ENCODE measurements around the gene CASP8AP2. TPM values are rescaled to one million over a fixed set of nuclear protein-coding genes. Genes with fewer than 3 reads are reported as not detected.
"Not testable (repeated sequence)": the region's sequence is repeated elsewhere in the genome, so short reads cannot be mapped to it uniquely, and the experiment has no call there.

Gene CASP8AP2
- total and polyA plus RNA-seq, 2 experiments from 2014 or later = 9.3 to 20.4 TPM

DNA sequence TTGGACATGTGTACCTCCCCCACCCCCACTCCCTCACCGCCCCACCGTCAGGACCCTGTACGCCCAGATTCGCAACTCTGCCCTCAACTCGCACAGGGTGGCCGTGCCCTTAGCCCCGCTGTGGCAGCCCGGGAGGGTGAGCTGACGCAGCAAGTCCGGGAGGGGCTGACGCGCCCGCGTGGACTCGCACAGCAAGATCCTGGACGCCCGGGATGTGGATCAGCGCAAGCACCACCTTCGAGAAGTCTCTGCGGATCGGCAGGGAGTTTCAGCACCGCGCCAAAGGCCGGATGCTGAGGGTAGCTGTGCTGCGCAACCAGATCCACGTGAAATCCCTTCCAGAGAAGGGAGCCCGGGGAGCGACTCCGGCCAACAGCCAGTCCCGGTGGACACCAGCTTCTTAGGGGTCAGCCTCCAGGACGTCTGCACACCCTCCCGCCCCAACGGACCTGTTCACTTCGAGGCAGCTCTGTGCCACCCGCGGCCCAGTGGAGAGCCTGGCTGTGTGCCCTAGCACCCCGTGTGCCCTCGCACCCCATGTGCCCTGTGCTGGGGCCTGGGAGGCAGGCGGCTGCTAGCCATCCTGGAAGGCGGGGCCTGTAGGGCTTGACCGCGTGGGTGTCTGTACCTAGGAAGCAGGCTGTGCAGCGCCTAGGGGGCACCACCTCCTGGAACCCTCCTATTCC lies 57.9 kb downstream of the CASP8AP2 start:
- Histone ChIP-seq H3K4me1 (ENCODE audit: insufficient read depth) (no peaks in the 10 kb centered on the region), H3K9me2 (ENCODE audit: insufficient read depth) (no peaks in the 10 kb centered on the region), H3K9me3 (ENCODE audit: low read depth) (no peaks in the 10 kb centered on the region), H2AFZ (no peak overlapping the region), H4K20me1 (ENCODE audit: insufficient read depth) (no peaks in the 10 kb centered on the region), H3K4me2 (ENCODE audit: unreplicated experiment) (no peak overlapping the region), H3K79me2 (ENCODE audit: insufficient read depth) (no peaks in the 10 kb centered on the region), H3K4me3 (no peak overlapping the region), H3K27ac (no peak overlapping the region), H3K27me3 (replicated peaks; ENCODE audit: insufficient read depth) (peaks cover 17% of the 10 kb centered on the region; the same call in 1 of the 2 replicates), H3K9ac (no peak overlapping the region), H3F3A (ENCODE audit: insufficient read depth) (no peaks in the 10 kb centered on the region), H3K36me3 (ENCODE audit: low read depth) (no peaks in the 10 kb centered on the region)
- in situ Hi-C loops (cut with MboI) = no loop called here
- TF ChIP-seq EZH2 (IDR thresholded peaks at IDR 0.05; ENCODE audit: insufficient read depth, poor library complexity, severe bottlenecking) (no peak), EZH2phosphoT487 (IDR thresholded peaks at IDR 0.05; ENCODE audit: insufficient read depth, low read depth) (no peak)
- WGBS, 2 experiments (ENCODE audit: low coverage in 1 of 2, low lambda C conversion rate in 2 of 2, missing lambda C conversion rate in 2 of 2) = 17% methylated on average over 35 to 42 of the region's 43 CpGs
- peak; percentile 11 for DNase-seq

DNA sequence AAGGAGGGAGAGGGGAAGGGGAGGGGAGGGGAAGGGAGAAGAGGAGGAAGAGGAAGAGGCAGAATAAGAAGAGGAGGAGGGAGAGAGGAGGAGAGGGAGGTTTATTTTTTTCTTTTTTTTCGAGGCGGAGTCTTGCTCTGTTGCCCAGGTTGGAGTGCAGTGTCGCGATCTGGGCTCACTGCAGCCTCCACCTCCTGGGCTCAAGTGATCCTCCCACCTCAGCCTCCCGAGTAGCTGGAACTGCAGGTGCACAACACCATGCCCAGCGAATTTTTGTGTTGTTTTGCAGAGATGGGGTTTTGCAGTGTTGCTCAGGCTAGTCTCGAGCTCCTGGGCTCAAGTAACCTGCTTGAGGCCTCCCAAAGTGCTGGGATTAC lies 58.4 kb downstream of the CASP8AP2 start:
- in situ Hi-C loops (cut with MboI) = no loop called here
- TF ChIP-seq EZH2 (IDR thresholded peaks at IDR 0.05; ENCODE audit: insufficient read depth, poor library complexity, severe bottlenecking) = no peak
- no peak for TF ChIP-seq EZH2phosphoT487 (IDR thresholded peaks at IDR 0.05; ENCODE audit: insufficient read depth, low read depth)
- 72 to 78% methylated on average over 3 to 7 of the region's 7 CpGs for WGBS, 2 experiments (ENCODE audit: low coverage in 1 of 2, low lambda C conversion rate in 2 of 2, missing lambda C conversion rate in 2 of 2)
- Histone ChIP-seq H3K27ac (no peak overlapping the region), H3K4me1 (ENCODE audit: insufficient read depth) (no peaks in the 10 kb centered on the region), H3K9ac (no peak overlapping the region), H3K9me3 (ENCODE audit: low read depth) (no peaks in the 10 kb centered on the region), H3K4me3 (no peak overlapping the region), H3K9me2 (ENCODE audit: insufficient read depth) (no peaks in the 10 kb centered on the region), H4K20me1 (ENCODE audit: insufficient read depth) (no peaks in the 10 kb centered on the region), H3K36me3 (ENCODE audit: low read depth) (no peaks in the 10 kb centered on the region), H3K79me2 (ENCODE audit: insufficient read depth) (no peaks in the 10 kb centered on the region), H3F3A (ENCODE audit: insufficient read depth) (no peaks in the 10 kb centered on the region), H3K27me3 (replicated peaks; ENCODE audit: insufficient read depth) (peaks cover 17% of the 10 kb centered on the region; the same call in 1 of the 2 replicates), H3K4me2 (ENCODE audit: unreplicated experiment) (no peak overlapping the region), H2AFZ (no peak overlapping the region)
- DNase-seq = no peak

DNA sequence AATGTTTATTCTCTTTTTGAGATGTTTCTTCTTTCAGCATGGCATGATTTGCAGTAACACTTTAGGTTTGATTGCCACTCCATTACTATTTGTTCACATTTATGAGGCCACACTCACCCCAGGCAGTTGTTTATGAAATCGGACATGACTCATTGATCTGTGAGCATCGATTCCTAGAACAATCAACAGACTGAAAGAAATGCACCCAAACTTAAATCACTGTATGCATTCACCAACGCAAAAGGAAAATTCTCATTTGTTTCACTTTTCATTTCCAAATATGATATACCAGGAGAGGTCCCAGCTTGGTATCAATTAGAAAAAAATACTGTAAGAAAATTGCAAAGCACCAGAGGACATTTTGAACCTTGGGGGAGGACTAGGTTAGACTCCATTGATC lies 59.2 kb downstream of the CASP8AP2 start:
- no peak overlapping the region for H3K27ac ChIP-seq
- H3K4me2 ChIP-seq (ENCODE audit: unreplicated experiment) = no peak overlapping the region
- H3K9me2 ChIP-seq (ENCODE audit: insufficient read depth) = no peaks in the 10 kb centered on the region
- no peaks in the 10 kb centered on the region for H3K79me2 ChIP-seq (ENCODE audit: insufficient read depth)
- no peaks in the 10 kb centered on the region for H3K9me3 ChIP-seq (ENCODE audit: low read depth)
- no peaks in the 10 kb centered on the region for H3F3A ChIP-seq (ENCODE audit: insufficient read depth)
- H3K4me3 ChIP-seq = no peak overlapping the region
- no peak overlapping the region for H3K9ac ChIP-seq
- H3K4me1 ChIP-seq (ENCODE audit: insufficient read depth) = no peaks in the 10 kb centered on the region
- TF ChIP-seq EZH2 (IDR thresholded peaks at IDR 0.05; ENCODE audit: insufficient read depth, poor library complexity, severe bottlenecking) (no peak), EZH2phosphoT487 (IDR thresholded peaks at IDR 0.05; ENCODE audit: insufficient read depth, low read depth) (no peak)
- H3K27me3 ChIP-seq (replicated peaks; ENCODE audit: insufficient read depth) = peaks cover 17% of the 10 kb centered on the region; the same call in 1 of the 2 replicates
- no peaks in the 10 kb centered on the region for H4K20me1 ChIP-seq (ENCODE audit: insufficient read depth)
- H3K36me3 ChIP-seq (ENCODE audit: low read depth) = no peaks in the 10 kb centered on the region
- in situ Hi-C loops (cut with MboI) = no loop called here
- no peak for DNase-seq
- H2AFZ ChIP-seq = no peak overlapping the region
- WGBS, 2 experiments (ENCODE audit: low coverage in 1 of 2, low lambda C conversion rate in 2 of 2, missing lambda C conversion rate in 2 of 2) = 68 to 80% methylated on average over 3 of the region's 3 CpGs

DNA sequence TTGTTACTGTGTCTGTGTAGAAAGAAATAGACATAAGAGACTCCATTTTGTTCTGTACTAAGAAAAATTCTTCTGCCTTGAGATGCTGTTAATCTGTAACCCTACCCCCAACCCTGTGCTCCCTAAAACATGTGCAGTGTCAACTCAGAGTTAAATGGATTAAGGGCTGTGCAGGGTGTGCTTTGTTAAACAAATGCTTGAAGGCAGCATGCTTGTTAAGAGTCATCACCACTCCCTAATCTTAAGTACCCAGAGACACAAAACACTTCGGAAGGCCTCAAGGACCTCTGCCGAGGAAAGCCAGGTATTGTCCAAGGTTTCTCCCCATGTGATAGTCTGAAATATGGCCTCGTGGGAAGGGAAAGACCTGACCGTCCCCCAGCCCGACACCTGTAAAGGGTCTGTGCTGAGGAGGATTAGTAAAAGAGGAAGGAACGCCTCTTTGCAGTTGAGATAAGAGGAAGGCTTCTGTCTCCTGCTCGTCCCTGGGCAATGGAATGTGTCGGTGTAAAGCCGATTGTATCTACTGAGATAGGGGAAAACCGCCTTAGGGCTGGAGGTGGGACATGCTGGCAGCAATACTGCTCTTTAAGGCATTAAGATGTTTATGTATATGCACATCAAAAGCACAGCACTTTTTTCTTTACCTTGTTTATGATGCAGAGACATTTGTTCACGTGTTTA lies 61.3 kb downstream of the CASP8AP2 start:
- in situ Hi-C loops (cut with MboI); H3K79me2 ChIP-seq (ENCODE audit: insufficient read depth); H3K9me3 ChIP-seq (ENCODE audit: low read depth); H3K9ac ChIP-seq; H3F3A ChIP-seq (ENCODE audit: insufficient read depth); H3K4me3 ChIP-seq; H3K27ac ChIP-seq; H3K4me2 ChIP-seq (ENCODE audit: unreplicated experiment); H2AFZ ChIP-seq; H4K20me1 ChIP-seq (ENCODE audit: insufficient read depth); H3K36me3 ChIP-seq (ENCODE audit: low read depth); H3K9me2 ChIP-seq (ENCODE audit: insufficient read depth); DNase-seq; H3K4me1 ChIP-seq (ENCODE audit: insufficient read depth): not testable (repeated sequence)
- 2 to 4% methylated on average over 10 to 11 of the region's 11 CpGs for WGBS, 2 experiments (ENCODE audit: low coverage in 1 of 2, low lambda C conversion rate in 2 of 2, missing lambda C conversion rate in 2 of 2)
- H3K27me3 ChIP-seq (replicated peaks; ENCODE audit: insufficient read depth) = peaks cover 17% of the 10 kb centered on the region; the same call in 1 of the 2 replicates

DNA sequence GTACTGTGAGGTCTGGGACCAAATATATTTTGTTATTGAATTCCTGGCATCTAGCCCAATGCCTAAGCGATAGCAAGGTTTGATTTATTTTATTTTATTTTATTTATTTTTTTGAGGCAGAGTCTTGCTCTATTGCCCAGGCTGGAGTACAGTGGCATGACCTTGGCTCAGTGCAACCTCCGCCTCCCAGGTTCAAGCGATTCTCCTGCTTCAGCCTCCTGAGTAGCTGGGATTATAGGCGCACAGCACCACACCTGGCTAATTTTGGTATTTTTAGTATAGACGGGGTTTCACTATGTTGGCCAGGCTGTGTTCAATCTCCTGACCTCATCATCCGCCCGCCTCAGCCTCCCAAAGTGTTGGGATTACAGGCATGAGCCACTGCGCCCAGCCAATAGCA lies 62.9 kb downstream of the CASP8AP2 start:
- H3F3A ChIP-seq (ENCODE audit: insufficient read depth); H3K9ac ChIP-seq; H2AFZ ChIP-seq; H3K4me2 ChIP-seq (ENCODE audit: unreplicated experiment); H3K4me1 ChIP-seq (ENCODE audit: insufficient read depth); H3K36me3 ChIP-seq (ENCODE audit: low read depth); H4K20me1 ChIP-seq (ENCODE audit: insufficient read depth); H3K9me2 ChIP-seq (ENCODE audit: insufficient read depth); H3K4me3 ChIP-seq; H3K9me3 ChIP-seq (ENCODE audit: low read depth); H3K27ac ChIP-seq; H3K79me2 ChIP-seq (ENCODE audit: insufficient read depth); DNase-seq; in situ Hi-C loops (cut with MboI): not testable (repeated sequence)
- H3K27me3 ChIP-seq (replicated peaks; ENCODE audit: insufficient read depth) = peaks cover 17% of the 10 kb centered on the region; the same call in 1 of the 2 replicates
- 63 to 74% methylated on average over 8 of the region's 8 CpGs for WGBS, 2 experiments (ENCODE audit: low coverage in 1 of 2, low lambda C conversion rate in 2 of 2, missing lambda C conversion rate in 2 of 2)

Data from GM23248 (cell line).